ENCODE results near the gene DCLK3.

Gene DCLK3

GRCh38 chr3:36705015-36705414 is 59.3 kb downstream of the DCLK3 start:
- TF ChIP-seq EZH2 (optimal IDR thresholded peaks at IDR 0.05; ENCODE audit: low read depth, low read length): no peak
- no peak for TF ChIP-seq EZH2phosphoT487 (IDR thresholded peaks at IDR 0.05; ENCODE audit: low read length)
- TF ChIP-seq, protein P1, sequence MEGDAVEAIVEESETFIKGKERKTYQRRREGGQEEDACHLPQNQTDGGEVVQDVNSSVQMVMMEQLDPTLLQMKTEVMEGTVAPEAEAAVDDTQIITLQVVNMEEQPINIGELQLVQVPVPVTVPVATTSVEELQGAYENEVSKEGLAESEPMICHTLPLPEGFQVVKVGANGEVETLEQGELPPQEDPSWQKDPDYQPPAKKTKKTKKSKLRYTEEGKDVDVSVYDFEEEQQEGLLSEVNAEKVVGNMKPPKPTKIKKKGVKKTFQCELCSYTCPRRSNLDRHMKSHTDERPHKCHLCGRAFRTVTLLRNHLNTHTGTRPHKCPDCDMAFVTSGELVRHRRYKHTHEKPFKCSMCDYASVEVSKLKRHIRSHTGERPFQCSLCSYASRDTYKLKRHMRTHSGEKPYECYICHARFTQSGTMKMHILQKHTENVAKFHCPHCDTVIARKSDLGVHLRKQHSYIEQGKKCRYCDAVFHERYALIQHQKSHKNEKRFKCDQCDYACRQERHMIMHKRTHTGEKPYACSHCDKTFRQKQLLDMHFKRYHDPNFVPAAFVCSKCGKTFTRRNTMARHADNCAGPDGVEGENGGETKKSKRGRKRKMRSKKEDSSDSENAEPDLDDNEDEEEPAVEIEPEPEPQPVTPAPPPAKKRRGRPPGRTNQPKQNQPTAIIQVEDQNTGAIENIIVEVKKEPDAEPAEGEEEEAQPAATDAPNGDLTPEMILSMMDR (IDR thresholded peaks at IDR 0.05; ENCODE audit: low read length): no peak
- Histone ChIP-seq H2AFZ (ENCODE audit: low read length) (no peak overlapping the region), H4K20me1 (ENCODE audit: insufficient read depth, low read length) (no peaks in the 10 kb centered on the region), H3K4me3 (ENCODE audit: low read length) (no peak overlapping the region), H3K9me3 (replicated peaks; ENCODE audit: insufficient read depth, low read length) (no peaks in the 10 kb centered on the region), H3K79me2 (ENCODE audit: low read length) (no peaks in the 10 kb centered on the region), H3K9me2 (replicated peaks; ENCODE audit: insufficient read depth, low read length) (no peaks in the 10 kb centered on the region), H3K9ac (ENCODE audit: low read length) (no peak overlapping the region), H3F3A (ENCODE audit: insufficient read depth, low read length) (no peaks in the 10 kb centered on the region), H3K27me3 (replicated peaks; ENCODE audit: insufficient read depth, low read length) (no peaks in the 10 kb centered on the region), H3K36me3 (replicated peaks; ENCODE audit: insufficient read depth, low read length) (no peaks in the 10 kb centered on the region), H3K27ac (ENCODE audit: low read length) (no peak overlapping the region), H3K4me2 (ENCODE audit: low read depth, low read length) (no peak overlapping the region), H3K4me1 (ENCODE audit: low read length) (no peaks in the 10 kb centered on the region)
- DNase-seq: no peak

DNA sequence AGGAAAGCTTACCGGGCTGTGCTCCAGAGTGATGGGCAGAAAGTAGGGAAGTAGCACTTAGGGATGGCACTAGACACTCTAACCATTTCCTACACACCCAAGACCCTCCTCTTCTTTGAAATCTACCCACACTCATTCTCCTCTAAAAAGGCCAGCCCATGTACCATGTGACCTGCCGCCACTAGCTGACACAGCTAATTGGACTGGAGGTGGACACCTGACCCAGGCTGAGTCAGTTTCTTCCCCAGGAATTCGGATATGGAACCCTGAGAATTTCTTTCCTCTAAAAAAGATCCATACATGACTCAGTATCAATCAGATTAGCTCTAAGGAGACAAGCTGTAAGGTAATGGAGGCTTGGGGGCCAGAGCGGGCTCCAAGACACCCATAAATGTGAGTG is 60.1 kb downstream of the DCLK3 start:
- Histone ChIP-seq H3K4me2 (ENCODE audit: low read depth, low read length) (no peak overlapping the region), H3F3A (ENCODE audit: insufficient read depth, low read length) (no peaks in the 10 kb centered on the region)

GRCh38 chr3:36701249-36701572 is 63.1 kb downstream of the DCLK3 start:
- no peak for DNase-seq
- no peak for TF ChIP-seq EZH2phosphoT487 (IDR thresholded peaks at IDR 0.05; ENCODE audit: low read length)
- no peak for TF ChIP-seq EZH2 (optimal IDR thresholded peaks at IDR 0.05; ENCODE audit: low read depth, low read length)
- TF ChIP-seq, protein P1 (IDR thresholded peaks at IDR 0.05; ENCODE audit: low read length): no peak
- Histone ChIP-seq H3K79me2 (ENCODE audit: low read length) (no peaks in the 10 kb centered on the region), H3K9me2 (replicated peaks; ENCODE audit: insufficient read depth, low read length) (no peaks in the 10 kb centered on the region), H3K36me3 (replicated peaks; ENCODE audit: insufficient read depth, low read length) (no peaks in the 10 kb centered on the region), H3K27me3 (replicated peaks; ENCODE audit: insufficient read depth, low read length) (no peaks in the 10 kb centered on the region), H3K4me3 (ENCODE audit: low read length) (no peak overlapping the region), H4K20me1 (ENCODE audit: insufficient read depth, low read length) (no peaks in the 10 kb centered on the region), H3F3A (ENCODE audit: insufficient read depth, low read length) (no peaks in the 10 kb centered on the region), H3K27ac (ENCODE audit: low read length) (no peak overlapping the region), H3K4me1 (ENCODE audit: low read length) (no peaks in the 10 kb centered on the region), H2AFZ (ENCODE audit: low read length) (no peak overlapping the region), H3K9me3 (replicated peaks; ENCODE audit: insufficient read depth, low read length) (no peaks in the 10 kb centered on the region), H3K9ac (ENCODE audit: low read length) (no peak overlapping the region), H3K4me2 (ENCODE audit: low read depth, low read length) (no peak overlapping the region)

More for the DNA sequence above, 60.1 kb downstream of the DCLK3 start:
- H3K27ac ChIP-seq (ENCODE audit: low read length): no peak overlapping the region
- no peaks in the 10 kb centered on the region for H3K4me1 ChIP-seq (ENCODE audit: low read length)
- TF ChIP-seq EZH2phosphoT487 (IDR thresholded peaks at IDR 0.05; ENCODE audit: low read length) (no peak), EZH2 (optimal IDR thresholded peaks at IDR 0.05; ENCODE audit: low read depth, low read length) (no peak)
- TF ChIP-seq, protein P1 (IDR thresholded peaks at IDR 0.05; ENCODE audit: low read length): no peak
- no peaks in the 10 kb centered on the region for H3K9me2 ChIP-seq (replicated peaks; ENCODE audit: insufficient read depth, low read length)
- H3K36me3 ChIP-seq (replicated peaks; ENCODE audit: insufficient read depth, low read length): no peaks in the 10 kb centered on the region
- no peak overlapping the region for H3K9ac ChIP-seq (ENCODE audit: low read length)
- no peak for DNase-seq
- no peaks in the 10 kb centered on the region for H3K79me2 ChIP-seq (ENCODE audit: low read length)
- no peak overlapping the region for H3K4me3 ChIP-seq (ENCODE audit: low read length)
- H2AFZ ChIP-seq (ENCODE audit: low read length): no peak overlapping the region
- H3K27me3 ChIP-seq (replicated peaks; ENCODE audit: insufficient read depth, low read length): no peaks in the 10 kb centered on the region
- H3K9me3 ChIP-seq (replicated peaks; ENCODE audit: insufficient read depth, low read length): no peaks in the 10 kb centered on the region
- H4K20me1 ChIP-seq (ENCODE audit: insufficient read depth, low read length): no peaks in the 10 kb centered on the region

Data from MM.1S (cell line).